SH-SY5Y (cell line): ENCODE results near the gene PHEX.

ENCODE experiments used
- GATA2 ChIP-seq: IDR thresholded peaks from 2 replicates; pipeline ENCODE4 v1.6.1; 2011; ENCODE audit warnings: mild to moderate bottlenecking, low read depth, low read length
- GATA3 ChIP-seq: IDR thresholded peaks from 2 replicates; pipeline ENCODE4 v1.6.1; 2011; ENCODE audit warnings: low read depth, mild to moderate bottlenecking, low read length, moderate library complexity

Gene PHEX

GRCh38 chrX:22135171-22135711 lies 103.1 kb downstream of the PHEX start:
- TF ChIP-seq GATA2 (no peak), GATA3 (no peak)

- TF ChIP-seq GATA2 = no peak
- TF ChIP-seq GATA3 = no peak
These were observed 104.0 kb downstream of the PHEX start for GRCh38 chrX:22135994-22136684.

- TF ChIP-seq GATA2 = no peak
- no peak for TF ChIP-seq GATA3
These were observed 104.6 kb downstream of the PHEX start for GRCh38 chrX:22136711-22137110.

DNA sequence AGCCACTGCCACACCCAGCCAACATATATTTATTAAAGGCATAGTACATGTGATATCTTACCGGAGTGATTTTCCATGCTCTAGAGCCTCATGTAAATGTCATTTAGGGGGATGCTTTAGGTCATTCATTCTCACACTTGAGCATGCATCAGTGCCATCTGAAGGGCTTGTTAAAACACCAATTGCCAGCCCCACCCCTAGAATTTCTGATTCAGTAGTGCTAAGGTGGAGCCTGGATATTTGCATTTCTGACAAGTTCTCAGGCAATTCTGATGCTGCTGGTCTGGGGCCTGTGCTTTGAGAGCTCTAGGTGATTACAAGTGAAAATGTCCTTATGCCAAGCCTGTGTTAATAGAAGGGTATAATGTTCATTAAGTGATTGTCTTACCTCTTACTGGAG lies 107.7 kb downstream of the PHEX start:
- TF ChIP-seq GATA2 = no peak
- no peak for TF ChIP-seq GATA3

- TF ChIP-seq GATA2 = no peak
- no peak for TF ChIP-seq GATA3
These were observed 109.1 kb downstream of the PHEX start for GRCh38 chrX:22141047-22141730.

GRCh38 chrX:22147214-22147613 lies 115.1 kb downstream of the PHEX start:
- TF ChIP-seq GATA2 (no peak), GATA3 (no peak)

DNA sequence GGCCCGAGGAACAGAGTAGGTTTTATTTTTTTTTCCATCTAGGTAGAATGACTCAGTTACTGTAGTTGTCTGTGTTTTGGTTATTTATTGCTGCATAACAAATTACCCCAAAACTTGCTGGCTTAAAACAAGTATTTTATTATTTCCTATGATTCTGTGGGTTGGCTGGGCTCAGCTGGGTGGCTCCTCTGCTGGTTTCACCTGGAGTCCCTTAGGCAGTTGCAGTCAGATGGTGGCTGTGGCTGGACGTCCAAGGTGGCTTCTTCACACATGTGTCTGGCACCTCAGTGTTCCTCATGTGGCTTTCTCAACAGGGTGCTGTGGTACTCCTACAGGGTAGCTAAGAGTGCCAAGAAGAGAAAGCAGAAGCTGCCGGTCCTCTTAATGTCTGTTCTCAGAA lies 115.8 kb downstream of the PHEX start:
- no peak for TF ChIP-seq GATA2

DNA sequence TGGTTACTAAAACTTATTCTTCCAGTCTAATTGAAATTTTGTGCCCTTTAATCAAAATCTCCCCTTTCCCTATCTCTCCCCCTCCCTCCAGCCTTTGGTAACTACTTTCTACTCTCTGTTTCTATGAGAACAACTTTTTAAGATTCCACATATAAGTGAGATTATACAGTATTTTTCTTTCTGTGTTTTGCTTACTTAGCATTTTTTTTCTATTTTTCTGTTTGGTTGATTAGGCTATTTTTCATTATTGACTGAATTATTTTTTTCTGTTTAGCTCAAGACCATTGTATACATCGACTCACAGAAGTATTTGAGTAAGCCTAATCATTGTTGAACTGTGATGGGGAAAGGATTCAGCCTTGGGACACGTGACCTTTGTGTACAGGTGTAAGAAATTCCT lies 116.4 kb downstream of the PHEX start:
- TF ChIP-seq GATA2 = no peak
- no peak for TF ChIP-seq GATA3

- TF ChIP-seq GATA3 (no peak), GATA2 (no peak)
These were observed 118.2 kb downstream of the PHEX start for GRCh38 chrX:22150371-22150770.

GRCh38 chrX:22155126-22155525 lies 123.0 kb downstream of the PHEX start:
- no peak for TF ChIP-seq GATA3
- no peak for TF ChIP-seq GATA2

DNA sequence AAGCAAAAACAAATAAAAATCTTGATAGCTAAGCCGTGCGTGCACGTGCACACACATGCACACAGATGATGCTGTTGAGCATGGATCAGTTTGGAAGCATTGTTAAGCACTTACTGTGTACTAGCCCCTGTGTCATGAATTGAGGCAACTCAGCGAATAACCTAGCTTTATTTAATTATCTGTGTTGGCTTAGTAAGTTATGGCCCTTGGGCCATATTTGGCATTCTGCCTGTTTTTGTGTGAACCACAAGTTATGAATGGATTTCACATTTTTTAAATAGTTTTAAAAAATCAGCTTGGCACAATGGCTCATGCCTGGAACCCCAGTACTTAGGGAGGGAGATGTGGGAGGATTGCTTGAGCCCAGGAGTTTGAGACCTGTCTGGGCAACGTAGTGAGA lies 126.9 kb downstream of the PHEX start:
- TF ChIP-seq GATA3 (no peak), GATA2 (no peak)

DNA sequence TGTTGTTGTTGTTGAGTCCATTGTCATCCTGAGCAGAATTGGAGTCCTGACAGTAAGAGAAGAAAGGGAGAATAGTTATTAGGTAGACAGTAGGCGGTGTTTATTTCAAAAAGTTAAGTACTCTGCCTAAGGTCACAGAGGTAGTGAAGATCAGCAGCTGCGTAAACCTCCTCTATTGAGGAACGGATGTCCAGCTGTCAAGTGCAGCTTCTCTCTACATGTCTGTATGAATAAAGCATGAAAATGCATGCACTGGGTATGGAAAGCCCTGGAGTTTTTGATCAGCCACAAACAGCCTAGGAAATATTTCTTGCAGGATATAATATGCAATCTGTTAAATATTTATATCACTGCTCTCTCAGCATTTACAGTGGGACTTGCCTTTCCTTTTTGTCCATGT lies 131.2 kb downstream of the PHEX start:
- TF ChIP-seq GATA2 (no peak), GATA3 (no peak)

DNA sequence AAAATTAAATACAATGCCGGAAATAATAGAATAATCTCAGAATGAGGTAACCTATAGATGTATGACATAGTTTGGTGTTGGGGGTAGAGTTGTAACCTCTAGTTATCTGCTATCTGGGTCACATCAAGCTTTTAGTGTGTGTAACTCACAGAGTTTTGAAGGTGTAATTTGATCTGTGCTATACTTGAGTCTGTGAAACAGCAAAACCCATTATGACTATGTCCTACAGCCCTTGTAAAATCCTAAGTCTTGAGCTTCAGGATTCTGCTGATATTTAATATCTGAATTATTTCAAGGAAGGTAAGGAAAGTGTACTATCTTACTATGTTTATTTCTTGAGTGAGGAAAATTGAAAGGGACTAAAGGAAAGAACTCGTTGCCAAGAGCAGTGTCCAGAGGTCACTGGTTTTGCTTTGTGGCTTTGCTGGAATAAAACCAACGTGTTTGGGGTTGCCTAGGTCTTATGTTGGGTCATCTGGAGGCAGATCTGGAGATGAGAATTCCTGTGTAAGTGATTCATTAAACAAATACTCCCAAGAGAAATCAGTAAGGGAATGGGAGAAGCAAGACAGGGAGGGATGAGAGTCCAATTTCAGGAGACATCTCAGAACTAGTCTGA lies 132.8 kb downstream of the PHEX start:
- TF ChIP-seq GATA3 (no peak), GATA2 (no peak)

- no peak for TF ChIP-seq GATA2
- TF ChIP-seq GATA3 = no peak
These were observed 133.8 kb downstream of the PHEX start for GRCh38 chrX:22165732-22166457.
